IMR-90 (cell line): Measurements from ENCODE around the gene PRSS21. TPM values are rescaled to one million over a fixed set of nuclear protein-coding genes. Genes with fewer than 3 reads are reported as not detected.

Source experiments
- ATAC-seq: fragments of 200-7000 bp; cut with Tn5 transposase; 2 replicates; pipeline ENCODE4 v1.9.1; 2020; ENCODE audit warnings: low read depth, mild to moderate bottlenecking, moderate library complexity
- BruUV-seq: library from RNA; stranded (reverse); fragments of 400-500 nt; replicated peaks from 2 replicates; lab custom pipeline; 2021; lab: Mats Ljungman, UMichigan
- CTCF ChIA-PET: fragments of 300-600 bp; formaldehyde crosslinking; extraction: SDS; loops from one replicate; lab custom pipeline; 2021; ENCODE audit warnings: antibody characterized with exemption; lab: Yijun Ruan, JAX
- POLR2A ChIA-PET: fragments of 300-600 bp; sonication (Branson Sonifier 250); formaldehyde crosslinking; loops from one replicate; lab custom pipeline; 2022; ENCODE audit warnings: antibody characterized with exemption; ENCODE audit not compliant: unreplicated experiment; lab: Charles Lee
- DNase-seq: peaks from one replicate; pipeline ENCODE4 v3.0.0; 2013
- H2AFZ ChIP-seq: replicated peaks from 2 replicates; pipeline ENCODE3; 2013; ENCODE audit warnings: low read length, mild to moderate bottlenecking; ENCODE audit not compliant: poor library complexity
- H2AK5ac ChIP-seq: 2 replicates; pipeline ENCODE4 v1.6.1; 2013; ENCODE audit warnings: low read depth, low read length, inconsistent platforms
- H2AK9ac ChIP-seq: replicated peaks from 2 replicates; pipeline ENCODE3; 2013; ENCODE audit warnings: mild to moderate bottlenecking, low read depth, low read length, moderate library complexity; ENCODE audit not compliant: poor library complexity
- H2BK120ac ChIP-seq: 2 replicates; pipeline ENCODE4 v1.6.1; 2013; ENCODE audit warnings: low read depth, low read length, inconsistent platforms
- H2BK15ac ChIP-seq: 3 replicates; pipeline ENCODE4 v1.6.1; 2013; ENCODE audit warnings: low read depth, low read length, inconsistent platforms
- H2BK20ac ChIP-seq: 2 replicates; pipeline ENCODE4 v1.6.1; 2013; ENCODE audit warnings: low read depth, mild to moderate bottlenecking, inconsistent platforms, low read length, moderate library complexity
- H2BK5ac ChIP-seq: 2 replicates; pipeline ENCODE4 v1.6.1; 2013; ENCODE audit warnings: mild to moderate bottlenecking, low read depth, low read length, inconsistent platforms; ENCODE audit not compliant: poor library complexity, severe bottlenecking
- H3K14ac ChIP-seq: replicated peaks from 2 replicates; pipeline ENCODE4 v1.6.1; 2013; ENCODE audit warnings: low read depth, low read length, inconsistent platforms
- H3K18ac ChIP-seq: 2 replicates; pipeline ENCODE4 v1.6.1; 2013; ENCODE audit warnings: low read depth, low read length, control low read depth
- H3K23ac ChIP-seq: 2 replicates; pipeline ENCODE4 v1.6.1; 2013; ENCODE audit warnings: low read depth, low read length, inconsistent platforms
- H3K27ac ChIP-seq: 2 replicates; pipeline ENCODE4 v1.5.1; 2013; ENCODE audit warnings: mild to moderate bottlenecking, control low read depth, low read length; ENCODE audit not compliant: insufficient read depth
- H3K27me3 ChIP-seq: 2 replicates; pipeline ENCODE4 v1.6.1; 2013; ENCODE audit warnings: low read length; ENCODE audit not compliant: control insufficient read depth, insufficient read depth
- H3K36me3 ChIP-seq: 2 replicates; pipeline ENCODE4 v1.6.1; 2013; ENCODE audit warnings: low read length, mixed read lengths; ENCODE audit not compliant: control insufficient read depth, insufficient read depth
- H3K4ac ChIP-seq: 2 replicates; pipeline ENCODE4 v1.6.1; 2013; ENCODE audit warnings: low read depth, low read length, inconsistent platforms
- H3K4me1 ChIP-seq: 2 replicates; pipeline ENCODE4 v1.6.1; 2013; ENCODE audit warnings: low read length, mixed read lengths; ENCODE audit not compliant: control insufficient read depth, insufficient read depth
- H3K4me2 ChIP-seq: 2 replicates; pipeline ENCODE4 v1.6.1; 2013; ENCODE audit warnings: low read depth, mild to moderate bottlenecking, control low read depth, low read length, moderate library complexity
- H3K4me3 ChIP-seq: 2 replicates; pipeline ENCODE4 v1.5.1; 2013; ENCODE audit warnings: low read depth, mild to moderate bottlenecking, control low read depth, low read length, moderate library complexity; ENCODE audit not compliant: insufficient read depth
- H3K56ac ChIP-seq: 2 replicates; pipeline ENCODE4 v1.6.1; 2013; ENCODE audit warnings: low read length, inconsistent platforms; ENCODE audit not compliant: insufficient read depth; ENCODE audit errors: extremely low read depth
- H3K79me1 ChIP-seq, 2 experiments: 2 replicates each; pipeline ENCODE4 v1.6.1; 2013; ENCODE audit warnings: low read length in 2 of 2, inconsistent platforms in 1 of 2, low read depth in 1 of 2
- H3K9ac ChIP-seq: 2 replicates; pipeline ENCODE4 v1.6.1; 2013; ENCODE audit warnings: low read depth, low read length, control low read depth
- H3K9me1 ChIP-seq: 2 replicates; pipeline ENCODE4 v1.6.1; 2013; ENCODE audit warnings: low read length, inconsistent platforms; ENCODE audit not compliant: insufficient read depth
- H3K9me3 ChIP-seq: 2 replicates; pipeline ENCODE4 v1.6.1; 2013; ENCODE audit warnings: low read length; ENCODE audit not compliant: control insufficient read depth, insufficient read depth
- H4K20me1 ChIP-seq: 2 replicates; pipeline ENCODE4 v1.6.1; 2013; ENCODE audit warnings: low read length, inconsistent platforms; ENCODE audit not compliant: insufficient read depth
- H4K5ac ChIP-seq: 2 replicates; pipeline ENCODE4 v1.6.1; 2013; ENCODE audit warnings: mild to moderate bottlenecking, low read depth, low read length, control low read depth
- H4K8ac ChIP-seq, 2 experiments: 2 replicates each; pipeline ENCODE4 v1.6.1; 2013; ENCODE audit warnings: low read depth in 2 of 2, low read length in 2 of 2, control low read depth in 1 of 2, inconsistent platforms in 1 of 2
- H4K91ac ChIP-seq: 2 replicates; pipeline ENCODE4 v1.6.1; 2013; ENCODE audit warnings: low read depth, low read length, inconsistent platforms; ENCODE audit not compliant: insufficient read depth
- BHLHE40 ChIP-seq: fragments of 150-350 bp; IDR thresholded peaks from 2 replicates; pipeline ENCODE4 v1.6.1; 2016; ENCODE audit warnings: mild to moderate bottlenecking, low read depth, low read length
- FOS ChIP-seq: fragments of 150-350 bp; IDR thresholded peaks from 2 replicates; pipeline ENCODE4 v1.6.1; 2016; ENCODE audit warnings: low read depth, low read length
- MAFK ChIP-seq: IDR thresholded peaks from 2 replicates; pipeline ENCODE4 v1.6.1; 2012; ENCODE audit warnings: low read depth, low read length, improper control_type of control experiment
- MAZ ChIP-seq: IDR thresholded peaks from 2 replicates; pipeline ENCODE4 v1.6.1; 2012; ENCODE audit warnings: low read depth, mild to moderate bottlenecking, low read length, improper control_type of control experiment, moderate library complexity, borderline replicate concordance
- RAD21 ChIP-seq: IDR thresholded peaks from 2 replicates; pipeline ENCODE4 v1.6.1; 2012; ENCODE audit warnings: low read length, improper control_type of control experiment
- USF2 ChIP-seq: fragments of 150-350 bp; IDR thresholded peaks from 2 replicates; pipeline ENCODE4 v1.6.1; 2017; ENCODE audit warnings: mild to moderate bottlenecking, antibody characterized with exemption, low read length, low read depth
- WGBS, 2 experiments: methylation state at CpG; one replicate each; pipeline versions ENCODE4 v1.1.5 to v1.1.7; 2013; ENCODE audit warnings: missing lambda C conversion rate in 2 of 2; ENCODE audit not compliant: insufficient read length in 1 of 2; ENCODE audit errors: extremely low coverage in 2 of 2; 5-methylcytosine and 5-hydroxymethylcytosine counted together
- dilution Hi-C: fragments of 300-500 bp; cut with HindIII; formaldehyde crosslinking; loops from one replicate; pipeline ENCODE4 v1.14.3; 2018; ENCODE audit warnings: low sequenced_read_pairs; ENCODE audit not compliant: unreplicated experiment
- in situ Hi-C: fragments of 300-500 bp; cut with MboI; formaldehyde crosslinking; loops from 3 replicates; pipeline ENCODE4 v1.14.3; 2019; ENCODE audit warnings: low sequenced_read_pairs, inconsistent platforms, mixed read lengths
- intact Hi-C: fragments of 100-400 bp; cut with micrococcal nuclease; formaldehyde crosslinking; loops from 2 replicates; pipeline ENCODE4 v1.10.0; 2022
- polyA plus RNA-seq, 3 experiments: library from polyadenylated mRNA; depleted of rRNA; stranded (reverse); fragments of >200 nt; gene quantifications; 2 replicates each; pipeline ENCODE4 v1.2.3, GENCODE V29; 2012; ENCODE audit warnings: low replicate concordance in 1 of 3
- total RNA-seq: library from RNA; depleted of rRNA; stranded (reverse); fragments of >200 nt; gene quantifications from 2 replicates; pipeline ENCODE4 v1.2.3, GENCODE V29; 2012

The PRSS21 gene
- total and polyA plus RNA-seq, 2 of the 4 experiments (the other 2 are of a cell fraction), result 0.21 TPM; not detected in 1

- TF ChIP-seq MAFK, result no peak
These were observed 25.4 kb downstream of the PRSS21 start (continued) for GRCh38 chr16:2842340-2843000.

- BruUV-seq, result no TSS peak
- no peak overlapping the region for H4K8ac ChIP-seq
- ChIA-PET POLR2A (no interaction called here), CTCF (interaction anchor here (3.1 kb wide), 1 partner anchor 25 kb away, joined by 14 read pairs; no protein-coding TSS in a partner anchor)
- no peak overlapping the region for H3K14ac ChIP-seq
- no peak overlapping the region for H2AK9ac ChIP-seq
- 89% methylated on average over 5 of the region's 8 CpGs; no CpG with 5 or more reads in 1 of the 2 experiments for WGBS, 2 experiments
- H4K20me1 ChIP-seq, result peaks cover 4% of the 10 kb centered on the region; the same call in 1 of the 2 replicates
- no peak overlapping the region for H3K27ac ChIP-seq
- no peak overlapping the region for H3K4me3 ChIP-seq
- no peak overlapping the region for H3K9ac ChIP-seq
- H3K4ac ChIP-seq, result no peak overlapping the region
- H2AFZ ChIP-seq, result no peak overlapping the region
- intact Hi-C loops (no loop called here), in situ Hi-C loops (no loop called here), dilution Hi-C loops (no loop called here)
- no peak overlapping the region for H3K18ac ChIP-seq
- H3K4me2 ChIP-seq, result no peak overlapping the region
- DNase-seq (no peak), ATAC-seq (no peak)
- TF ChIP-seq USF2 (no peak), FOS (no peak), MAZ (no peak), RAD21 (no peak), BHLHE40 (no peak)
- H3K79me1 ChIP-seq, result no peaks in the 10 kb centered on the region
- H3K9me1 ChIP-seq, result peaks cover 6% of the 10 kb centered on the region
- H2BK5ac ChIP-seq, result no peak overlapping the region
- no peak overlapping the region for H3K56ac ChIP-seq
- no peak overlapping the region for H2BK20ac ChIP-seq
- H4K5ac ChIP-seq, result no peak overlapping the region
- peaks cover 7% of the 10 kb centered on the region for H3K4me1 ChIP-seq
- no peak overlapping the region for H2BK15ac ChIP-seq
- H3K27me3 ChIP-seq, result no peaks in the 10 kb centered on the region; the same call in 1 of the 2 replicates
- no peak overlapping the region for H4K91ac ChIP-seq
- H3K36me3 ChIP-seq, result no peaks in the 10 kb centered on the region
- H2AK5ac ChIP-seq, result no peak overlapping the region; the same call in 1 of the 2 replicates
- no peak overlapping the region for H3K23ac ChIP-seq
- no peak overlapping the region for H2BK120ac ChIP-seq
- H3K9me3 ChIP-seq, result no peaks in the 10 kb centered on the region
These were observed 26.5 kb downstream of the PRSS21 start for GRCh38 chr16:2843526-2843925.
